Calu3 (cell line): ENCODE results near the gene RBM39. TPM values are rescaled to one million over a fixed set of nuclear protein-coding genes. Genes with fewer than 3 reads are reported as not detected.

Experiments used
- BruUV-seq: library from RNA; stranded (reverse); fragments of 400-500 nt; replicated peaks from 2 replicates; lab custom pipeline; 2021; lab: Mats Ljungman, UMichigan
- CTCF ChIA-PET: fragments of 300-600 bp; sonication (Branson Sonifier 250); formaldehyde crosslinking; loops from one replicate; lab custom pipeline; 2022; ENCODE audit warnings: antibody characterized with exemption; lab: Charles Lee
- DNase-seq: peaks from one replicate; pipeline ENCODE4 v3.0.0; 2022
- H3K27ac Mint-ChIP-seq: one replicate; pipeline ENCODE4 v1.8.0; 2022; ENCODE audit warnings: mixed read lengths; ENCODE audit not compliant: unreplicated experiment
- H3K27me3 Mint-ChIP-seq: one replicate; pipeline ENCODE4 v1.8.0; 2022; ENCODE audit warnings: mixed read lengths; ENCODE audit not compliant: unreplicated experiment
- H3K36me3 Mint-ChIP-seq: one replicate; pipeline ENCODE4 v1.8.0; 2022; ENCODE audit warnings: mild to moderate bottlenecking, moderate library complexity, mixed read lengths; ENCODE audit not compliant: insufficient read depth, unreplicated experiment
- H3K4me1 Mint-ChIP-seq: one replicate; pipeline ENCODE4 v1.8.0; 2022; ENCODE audit warnings: mild to moderate bottlenecking, low read depth, mixed read lengths; ENCODE audit not compliant: unreplicated experiment
- H3K4me3 Mint-ChIP-seq: one replicate; pipeline ENCODE4 v1.8.0; 2022; ENCODE audit warnings: mild to moderate bottlenecking, low read depth, moderate library complexity, mixed read lengths; ENCODE audit not compliant: unreplicated experiment
- H3K9me3 Mint-ChIP-seq: one replicate; pipeline ENCODE4 v1.8.0; 2022; ENCODE audit warnings: low read depth, mixed read lengths; ENCODE audit not compliant: unreplicated experiment
- intact Hi-C: fragments of 100-400 bp; cut with micrococcal nuclease; formaldehyde crosslinking; loops from one replicate; pipeline ENCODE4 v1.10.0; 2022; ENCODE audit not compliant: unreplicated experiment
- total RNA-seq: library from RNA; stranded (reverse); gene quantifications from 2 replicates; pipeline ENCODE4 v1.2.3, GENCODE V29; 2022
- TF ChIP-seq, protein P1 (sequence below): fragments of 200-600 bp; IDR thresholded peaks from one replicate; pipeline ENCODE4 v1.8.0; 2022; ENCODE audit warnings: antibody characterized with exemption; ENCODE audit not compliant: unreplicated experiment

RBM39 gene
- total RNA-seq, 1 experiment from 2014 or later, result 479 TPM

DNA sequence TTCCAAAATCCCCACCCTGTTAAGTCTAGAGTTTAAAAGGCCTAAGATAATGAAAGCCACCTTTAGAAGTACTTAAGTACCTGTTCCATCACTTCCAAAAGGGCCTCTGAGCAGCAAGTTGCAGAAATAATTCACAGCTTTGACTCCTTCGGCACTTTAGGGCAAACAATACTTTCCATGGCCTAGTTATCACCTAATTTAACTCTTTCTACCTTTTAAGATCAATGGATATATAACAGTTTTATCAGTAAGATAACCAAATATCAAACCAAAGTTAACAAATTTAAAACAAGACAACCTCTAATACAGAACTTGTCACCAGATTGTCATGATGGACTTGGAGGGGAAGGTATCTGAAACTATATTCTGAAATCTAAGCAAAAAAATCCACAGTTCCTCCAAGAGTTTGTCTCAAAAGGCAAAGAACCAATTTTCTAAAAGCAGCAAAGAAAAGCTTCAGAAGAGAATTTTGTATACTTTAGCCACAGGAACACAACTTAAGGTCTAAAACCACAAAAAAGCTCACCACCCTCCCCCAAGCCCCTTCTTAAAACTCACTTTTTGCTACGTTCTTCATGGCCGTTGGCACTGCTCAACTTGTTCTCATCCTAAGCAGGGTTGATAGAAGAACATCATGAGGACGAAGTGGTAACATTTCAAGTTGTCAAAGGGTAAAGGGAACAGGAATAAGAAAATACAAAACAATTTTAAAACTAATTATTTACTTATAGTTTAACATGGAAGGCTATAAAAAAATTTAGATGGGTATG lies 3.5 kb downstream of the RBM39 start:
- BruUV-seq, result no TSS peak
- peak overlapping the region; percentile 55 for H3K27ac Mint-ChIP-seq
- peaks cover 53% of the 10 kb centered on the region for H3K4me1 Mint-ChIP-seq
- intact Hi-C loops, result loop anchor here (2.0 kb wide), 1 partner anchor 30 kb away; no protein-coding TSS in a partner anchor
- peaks cover 98% of the 10 kb centered on the region for H3K36me3 Mint-ChIP-seq
- CTCF ChIA-PET, result interaction anchor here (1.3 to 1.7 kb wide), 3 partner anchors 8 to 146 kb away, joined by 4 to 8 read pairs (median 5); no protein-coding TSS in a partner anchor
- DNase-seq, result no peak
- no peaks in the 10 kb centered on the region for H3K9me3 Mint-ChIP-seq
- TF ChIP-seq, protein P1, sequence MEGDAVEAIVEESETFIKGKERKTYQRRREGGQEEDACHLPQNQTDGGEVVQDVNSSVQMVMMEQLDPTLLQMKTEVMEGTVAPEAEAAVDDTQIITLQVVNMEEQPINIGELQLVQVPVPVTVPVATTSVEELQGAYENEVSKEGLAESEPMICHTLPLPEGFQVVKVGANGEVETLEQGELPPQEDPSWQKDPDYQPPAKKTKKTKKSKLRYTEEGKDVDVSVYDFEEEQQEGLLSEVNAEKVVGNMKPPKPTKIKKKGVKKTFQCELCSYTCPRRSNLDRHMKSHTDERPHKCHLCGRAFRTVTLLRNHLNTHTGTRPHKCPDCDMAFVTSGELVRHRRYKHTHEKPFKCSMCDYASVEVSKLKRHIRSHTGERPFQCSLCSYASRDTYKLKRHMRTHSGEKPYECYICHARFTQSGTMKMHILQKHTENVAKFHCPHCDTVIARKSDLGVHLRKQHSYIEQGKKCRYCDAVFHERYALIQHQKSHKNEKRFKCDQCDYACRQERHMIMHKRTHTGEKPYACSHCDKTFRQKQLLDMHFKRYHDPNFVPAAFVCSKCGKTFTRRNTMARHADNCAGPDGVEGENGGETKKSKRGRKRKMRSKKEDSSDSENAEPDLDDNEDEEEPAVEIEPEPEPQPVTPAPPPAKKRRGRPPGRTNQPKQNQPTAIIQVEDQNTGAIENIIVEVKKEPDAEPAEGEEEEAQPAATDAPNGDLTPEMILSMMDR, result no peak
- no peaks in the 10 kb centered on the region for H3K27me3 Mint-ChIP-seq
- peak overlapping the region; percentile 80 for H3K4me3 Mint-ChIP-seq

DNA sequence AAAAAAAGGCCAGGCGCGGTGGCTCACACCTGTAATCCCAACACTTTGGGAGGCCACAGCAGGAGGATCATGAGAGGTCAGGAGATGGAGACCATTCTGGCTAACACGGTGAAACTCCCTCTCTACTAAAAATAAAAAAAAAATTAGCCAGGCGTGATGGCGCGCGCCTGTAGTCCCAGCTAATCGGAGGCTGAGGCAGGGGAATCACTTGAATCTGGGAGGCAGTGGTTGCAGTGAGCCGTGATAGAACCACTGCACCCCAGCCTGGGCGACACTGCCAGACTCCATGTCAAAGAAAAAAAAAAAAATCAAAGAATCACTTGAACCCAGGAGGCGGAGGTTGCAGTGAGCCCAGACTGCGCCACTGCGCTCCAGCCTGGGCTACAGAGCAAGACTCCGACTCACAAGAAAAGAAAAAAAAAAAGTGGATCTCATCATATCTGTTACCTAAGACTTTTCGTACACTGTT lies 4.2 kb downstream of the RBM39 start:
- Mint-ChIP-seq H3K9me3 (no peaks in the 10 kb centered on the region), H3K4me3 (peak overlapping the region; percentile 48), H3K27me3 (no peaks in the 10 kb centered on the region), H3K4me1 (peaks cover 50% of the 10 kb centered on the region), H3K27ac (peak overlapping the region; percentile 55), H3K36me3 (peaks cover 100% of the 10 kb centered on the region)
- intact Hi-C loops, result loop anchor here (2.0 kb wide), 1 partner anchor 29 kb away; no protein-coding TSS in a partner anchor
- BruUV-seq, result no TSS peak
- DNase-seq, result no peak
- TF ChIP-seq, protein P1, result no peak
- CTCF ChIA-PET, result interaction anchor here (0.7 kb wide), 1 partner anchor 14 kb away, joined by 3 read pairs; no protein-coding TSS in a partner anchor

DNA sequence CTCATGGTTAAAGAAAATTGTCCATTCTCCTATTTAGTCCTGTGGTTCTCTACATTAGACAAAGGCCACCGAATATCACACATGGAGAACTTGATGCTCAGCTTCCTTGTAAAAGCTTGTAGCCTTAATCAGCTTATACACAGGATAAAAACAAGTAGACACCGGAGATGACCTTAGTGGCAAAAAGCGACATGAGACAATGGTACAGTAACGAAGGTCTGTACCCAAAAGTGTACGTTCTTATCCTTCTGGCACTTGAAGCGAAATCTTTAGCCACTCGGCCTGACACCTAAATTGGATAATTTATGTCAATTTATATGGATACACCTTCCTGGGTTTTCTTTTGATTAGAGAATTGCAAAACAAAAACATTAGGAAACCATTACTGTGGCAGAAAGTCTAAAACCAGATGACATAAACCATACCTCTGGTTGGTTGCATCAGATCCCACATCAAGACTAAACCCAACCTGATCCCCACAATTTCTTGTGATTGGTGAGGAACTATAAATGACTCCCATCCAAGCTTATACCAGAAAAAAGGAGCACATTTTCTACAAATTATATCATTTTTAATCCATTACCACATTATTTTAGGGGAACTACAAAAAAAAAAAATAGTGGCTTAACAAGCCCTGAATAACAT lies 6.1 kb downstream of the RBM39 start:
- CTCF ChIA-PET, result interaction anchor here (0.5 to 1.3 kb wide), 5 partner anchors 33 to 116 kb away, joined by 3 to 6 read pairs (median 3); no protein-coding TSS in a partner anchor
- Mint-ChIP-seq H3K27ac (peak overlapping the region; percentile 42), H3K27me3 (no peaks in the 10 kb centered on the region), H3K36me3 (peaks cover 100% of the 10 kb centered on the region), H3K9me3 (no peaks in the 10 kb centered on the region), H3K4me3 (peak overlapping the region; percentile 28), H3K4me1 (peaks cover 48% of the 10 kb centered on the region)
- TF ChIP-seq, protein P1, result no peak
- intact Hi-C loops, result no loop called here
- DNase-seq, result no peak
- no TSS peak for BruUV-seq

DNA sequence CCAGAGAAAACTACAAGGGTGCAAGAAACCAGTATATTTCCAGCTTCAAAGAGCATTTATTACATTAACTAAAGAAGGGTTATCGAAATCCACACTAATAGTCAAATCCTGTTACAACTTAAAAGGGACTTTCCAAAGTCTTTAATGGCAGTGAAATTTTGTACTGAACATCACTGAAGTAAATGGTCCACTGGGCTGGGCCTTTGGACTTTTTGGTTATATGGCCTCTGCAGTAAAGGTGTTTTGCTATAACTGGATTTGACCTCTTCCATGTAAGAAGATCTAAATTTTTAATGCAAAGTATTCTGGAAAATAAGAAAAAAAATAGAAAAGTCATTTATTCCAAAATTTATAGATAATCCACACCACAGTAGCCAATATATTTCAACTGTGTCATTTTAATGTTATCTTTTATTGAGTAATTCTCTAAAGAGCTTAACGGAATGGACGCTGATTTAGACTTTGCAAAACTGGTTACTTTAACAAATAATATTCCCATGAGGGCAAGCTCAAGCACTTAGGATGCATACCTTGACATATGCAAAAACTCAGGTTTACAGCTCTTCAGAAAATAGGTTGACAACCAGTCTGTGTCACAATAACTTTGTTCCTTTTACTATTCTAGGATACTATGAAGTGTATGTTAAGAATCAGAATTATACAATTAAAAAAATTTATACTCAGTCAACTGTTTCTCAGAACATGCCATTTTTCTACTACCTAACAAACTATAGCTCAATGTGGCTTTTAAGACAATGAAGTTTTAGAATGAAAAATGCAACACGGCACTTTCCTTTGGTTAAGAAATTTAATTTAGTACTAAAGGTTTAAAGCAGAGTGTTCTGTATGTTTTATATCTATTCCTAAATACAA lies 7.0 kb downstream of the RBM39 start:
- CTCF ChIA-PET, result interaction anchor here (1.3 kb wide), 2 partner anchors 34 to 58 kb away, joined by 3 to 4 read pairs; no protein-coding TSS in a partner anchor
- Mint-ChIP-seq H3K27ac (peak overlapping the region; percentile 5), H3K36me3 (peaks cover 100% of the 10 kb centered on the region), H3K9me3 (no peaks in the 10 kb centered on the region), H3K27me3 (no peaks in the 10 kb centered on the region), H3K4me1 (peaks cover 48% of the 10 kb centered on the region), H3K4me3 (peak overlapping the region; percentile 3)
- no peak for DNase-seq
- BruUV-seq, result no TSS peak
- TF ChIP-seq, protein P1, result no peak
- intact Hi-C loops, result no loop called here
